Mesendoderm (in vitro differentiated cells): ENCODE results near the gene APOBEC4.

Experiments
- DNase-seq: peaks from one replicate; pipeline ENCODE4 v3.0.0; 2013
- H2AK5ac ChIP-seq: 2 replicates; pipeline ENCODE4 v1.6.1; 2013; ENCODE audit warnings: low read length, inconsistent platforms
- H2BK120ac ChIP-seq: 2 replicates; pipeline ENCODE4 v1.6.1; 2013; ENCODE audit warnings: low read depth, mild to moderate bottlenecking, low read length, moderate library complexity, mixed read lengths
- H2BK15ac ChIP-seq: replicated peaks from 2 replicates; pipeline ENCODE4 v1.6.1; 2013; ENCODE audit warnings: low read depth, mild to moderate bottlenecking, moderate library complexity
- H2BK5ac ChIP-seq: 2 replicates; pipeline ENCODE4 v1.6.1; 2013; ENCODE audit warnings: low read length, inconsistent platforms
- H3K18ac ChIP-seq: 2 replicates; pipeline ENCODE4 v1.6.1; 2013; ENCODE audit warnings: mild to moderate bottlenecking, low read length, mixed read lengths
- H3K23ac ChIP-seq: one replicate; pipeline ENCODE4 v1.6.1; 2013; ENCODE audit warnings: low read length
- H3K27ac ChIP-seq: 2 replicates; pipeline ENCODE4 v1.5.1; 2013; ENCODE audit warnings: low read depth, mild to moderate bottlenecking, inconsistent platforms, low read length, moderate library complexity
- H3K27me3 ChIP-seq: 2 replicates; pipeline ENCODE4 v1.6.1; 2013; ENCODE audit warnings: low read length, control low read depth, mild to moderate bottlenecking, inconsistent platforms; ENCODE audit not compliant: insufficient read depth, poor library complexity
- H3K36me3 ChIP-seq: 2 replicates; pipeline ENCODE4 v1.6.1; 2013; ENCODE audit warnings: low read length, inconsistent platforms; ENCODE audit not compliant: control insufficient read depth, insufficient read depth
- H3K4ac ChIP-seq: one replicate; pipeline ENCODE4 v1.6.1; 2013; ENCODE audit warnings: low read depth, mild to moderate bottlenecking, low read length, moderate library complexity
- H3K4me1 ChIP-seq: 2 replicates; pipeline ENCODE4 v1.6.1; 2013; ENCODE audit warnings: low read depth, low read length, inconsistent platforms; ENCODE audit not compliant: control insufficient read depth
- H3K4me2 ChIP-seq: 2 replicates; pipeline ENCODE4 v1.6.1; 2013; ENCODE audit warnings: low read length
- H3K4me3 ChIP-seq: 2 replicates; pipeline ENCODE4 v1.5.1; 2013; ENCODE audit warnings: mild to moderate bottlenecking, low read length
- H3K56ac ChIP-seq: one replicate; pipeline ENCODE4 v1.6.1; 2013; ENCODE audit warnings: low read length
- H3K79me1 ChIP-seq: 2 replicates; pipeline ENCODE4 v1.6.1; 2013; ENCODE audit warnings: low read length, inconsistent platforms
- H3K79me2 ChIP-seq: 2 replicates; pipeline ENCODE4 v1.6.1; 2013; ENCODE audit warnings: mild to moderate bottlenecking, low read length; ENCODE audit not compliant: control insufficient read depth, insufficient read depth
- H3K9ac ChIP-seq: 2 replicates; pipeline ENCODE4 v1.6.1; 2013; ENCODE audit warnings: low read length, inconsistent platforms
- H4K5ac ChIP-seq: one replicate; pipeline ENCODE4 v1.6.1; 2013; ENCODE audit warnings: low read length
- H4K8ac ChIP-seq: one replicate; pipeline ENCODE4 v1.6.1; 2013; ENCODE audit warnings: low read depth, mild to moderate bottlenecking, control low read depth, low read length, moderate library complexity
- WGBS: extraction: QIAGEN DNeasy Blood & Tissue Kit; methylation state at CpG from one replicate; pipeline ENCODE4 v1.1.7; 2013; ENCODE audit warnings: low lambda C conversion rate, missing lambda C conversion rate; ENCODE audit not compliant: insufficient coverage; ENCODE audit errors: extremely low coverage; 5-methylcytosine and 5-hydroxymethylcytosine counted together

APOBEC4 gene

DNA sequence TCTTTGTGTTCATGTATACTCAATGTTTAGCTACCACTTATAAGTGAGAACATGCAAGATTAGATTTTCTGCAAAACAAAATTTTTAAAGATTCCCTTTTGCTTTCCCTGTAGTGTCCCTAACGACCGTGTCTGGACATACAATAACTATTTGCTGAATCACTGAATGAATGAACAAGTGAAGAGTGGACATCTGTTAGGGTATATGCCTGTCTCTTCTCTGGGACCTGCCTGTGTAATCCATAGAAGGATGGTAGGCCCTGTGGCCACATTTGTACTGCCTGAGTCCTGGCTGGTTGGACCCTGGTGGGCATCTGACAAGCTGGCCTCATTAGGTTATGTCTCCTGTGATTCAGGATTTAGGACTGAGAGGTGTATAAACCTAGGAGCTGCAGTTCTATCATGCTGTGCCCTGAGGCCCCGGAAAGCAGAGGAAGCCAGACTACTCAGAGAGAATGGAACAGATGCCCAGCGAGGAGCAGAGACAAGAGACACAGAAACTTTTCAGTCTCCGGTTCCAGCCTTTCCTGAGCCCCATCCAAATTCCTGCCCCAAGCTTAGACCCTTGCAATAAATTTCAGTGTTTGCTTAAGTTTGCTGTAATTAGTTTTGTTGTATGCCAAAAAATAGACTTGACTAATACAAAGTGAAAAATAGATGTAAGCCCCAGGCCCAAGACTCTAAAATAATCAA lies 55.3 kb downstream of the APOBEC4 start:
- no peak overlapping the region for H3K4me2 ChIP-seq
- no peak overlapping the region for H3K56ac ChIP-seq
- no peak overlapping the region for H4K5ac ChIP-seq
- H4K8ac ChIP-seq: no peak overlapping the region
- DNase-seq: no peak
- no peaks in the 10 kb centered on the region for H3K27me3 ChIP-seq
- H3K79me2 ChIP-seq: no peaks in the 10 kb centered on the region
- WGBS: no CpG with 5 or more reads among the region's 5 CpGs
- no peak overlapping the region for H2BK15ac ChIP-seq
- no peak overlapping the region for H3K18ac ChIP-seq
- no peak overlapping the region for H3K4me3 ChIP-seq
- H3K36me3 ChIP-seq: no peaks in the 10 kb centered on the region
- H3K4ac ChIP-seq: no peak overlapping the region
- H3K23ac ChIP-seq: no peak overlapping the region
- H2BK5ac ChIP-seq: no peak overlapping the region
- H3K27ac ChIP-seq: no peak overlapping the region
- peaks cover 5% of the 10 kb centered on the region for H3K4me1 ChIP-seq
- H3K9ac ChIP-seq: no peak overlapping the region
- H2BK120ac ChIP-seq: no peak overlapping the region
- no peak overlapping the region for H2AK5ac ChIP-seq
- no peaks in the 10 kb centered on the region for H3K79me1 ChIP-seq

DNA sequence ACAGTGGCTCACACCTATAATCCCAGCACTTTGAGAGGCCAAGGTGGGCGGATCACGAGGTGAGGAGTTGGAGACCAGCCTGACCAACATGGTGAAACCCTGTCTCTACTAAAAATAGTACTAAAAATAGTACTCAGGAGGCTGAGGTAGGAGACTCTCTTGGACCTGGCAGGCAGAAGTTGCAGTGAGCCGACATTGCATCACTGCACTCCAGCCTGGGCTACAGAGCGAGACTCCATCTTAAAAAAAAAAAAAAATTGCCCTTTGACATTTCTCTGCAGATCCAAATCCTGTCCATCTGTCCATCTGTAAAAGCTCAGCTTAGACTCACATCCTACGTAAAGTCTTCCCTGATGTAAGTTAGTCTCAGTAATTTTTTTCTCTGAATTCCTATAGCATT lies 56.6 kb downstream of the APOBEC4 start:
- Histone ChIP-seq H3K79me2 (no peaks in the 10 kb centered on the region), H3K4ac (no peak overlapping the region), H2BK15ac (no peak overlapping the region), H2AK5ac (no peak overlapping the region), H3K27ac (no peak overlapping the region), H3K4me2 (no peak overlapping the region), H3K4me1 (peaks cover 6% of the 10 kb centered on the region), H2BK5ac (no peak overlapping the region), H3K56ac (no peak overlapping the region), H3K4me3 (no peak overlapping the region), H3K27me3 (no peaks in the 10 kb centered on the region), H4K8ac (no peak overlapping the region), H3K9ac (no peak overlapping the region), H3K23ac (no peak overlapping the region), H3K18ac (no peak overlapping the region), H4K5ac (no peak overlapping the region), H2BK120ac (no peak overlapping the region), H3K36me3 (no peaks in the 10 kb centered on the region), H3K79me1 (no peaks in the 10 kb centered on the region)
- no peak for DNase-seq
- no CpG with 5 or more reads among the region's 5 CpGs for WGBS
